ENCODE measurements around the gene POLN. TPM values are rescaled to one million over a fixed set of nuclear protein-coding genes. Genes with fewer than 3 reads are reported as not detected.
A peak's percentile ranks its signal among the peaks of the same experiment; 100 is the strongest.
"Not testable (repeated sequence)": the region's sequence is repeated elsewhere in the genome, so short reads cannot be mapped to it uniquely, and the experiment has no call there.

POLN gene
- polyA plus RNA-seq, 1 donor, result 6.6 TPM

GRCh38 chr4:2042204-2042946 lies 199.5 kb downstream of the POLN start:
- DNase-seq, result no peak

- peak; percentile 66 for DNase-seq
Observed at GRCh38 chr4:2041239-2042130, 200.4 kb downstream of the POLN start.

GRCh38 chr4:2040391-2041238 lies 201.3 kb downstream of the POLN start:
- no peak for DNase-seq

- no peak for DNase-seq
Observed at GRCh38 chr4:2036866-2037265, 205.1 kb downstream of the POLN start.

GRCh38 chr4:2036327-2036726 lies 205.6 kb downstream of the POLN start:
- no peak for DNase-seq

GRCh38 chr4:2031161-2031560 lies 210.8 kb downstream of the POLN start:
- DNase-seq, result not testable (repeated sequence)

- not testable (repeated sequence) for DNase-seq
Observed at GRCh38 chr4:2027120-2027519, 214.8 kb downstream of the POLN start.

- DNase-seq, result no peak
Observed at GRCh38 chr4:2025817-2026216, 216.1 kb downstream of the POLN start.

- DNase-seq, result no peak
Observed at GRCh38 chr4:2024683-2025082, 217.2 kb downstream of the POLN start.

Other genes with a start within 250 kb of the POLN start
- 29.7 TPM for gene NELFA, start 233.1 kb downstream of the POLN start, polyA plus RNA-seq (ENCODE audit: insufficient read length)
- gene NAT8L, start 182.8 kb downstream of the POLN start, polyA plus RNA-seq (ENCODE audit: insufficient read length), result 6.4 TPM
- gene HAUS3, start within 50 bp of the POLN start, polyA plus RNA-seq (ENCODE audit: insufficient read length), result 25.9 TPM
- 49.5 TPM for gene MXD4, start 20.0 kb upstream of the POLN start, polyA plus RNA-seq (ENCODE audit: insufficient read length)
- gene ZFYVE28, start 176.5 kb upstream of the POLN start, polyA plus RNA-seq (ENCODE audit: insufficient read length), result 2.7 TPM
- gene CFAP99, start 176.8 kb upstream of the POLN start, polyA plus RNA-seq (ENCODE audit: insufficient read length), result 0.80 TPM
- gene RNF4, start 227.0 kb upstream of the POLN start, polyA plus RNA-seq (ENCODE audit: insufficient read length), result 68.7 TPM